LNCAP (cell line): ENCODE measurements around the gene HPSE2.

Experiments
- TF ChIP-seq, protein P1 (sequence below): fragments of 450-650 bp; IDR thresholded peaks from 2 replicates; pipeline ENCODE4 v1.5.1; 2017; ENCODE audit warnings: mild to moderate bottlenecking

The HPSE2 gene

DNA sequence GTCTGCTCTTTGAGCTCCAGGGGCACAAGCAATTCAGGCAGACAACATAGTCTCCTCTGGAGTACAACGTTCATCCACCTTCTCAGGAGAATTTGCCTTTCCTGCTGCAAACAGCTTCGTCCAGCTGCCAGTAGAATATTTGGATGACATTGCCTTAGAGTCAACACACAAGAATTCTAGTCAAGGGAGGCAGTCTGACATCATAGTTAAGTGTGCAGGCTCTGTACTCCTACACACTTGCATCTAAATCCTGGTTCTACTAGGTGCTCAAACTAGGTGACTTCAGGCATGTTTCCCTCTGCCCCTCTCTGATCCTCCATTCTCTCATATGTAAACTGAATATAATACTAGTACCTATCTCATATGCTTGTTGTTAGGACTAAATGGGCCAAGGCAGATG lies 314.8 kb downstream of the HPSE2 start:
- TF ChIP-seq, protein P1, sequence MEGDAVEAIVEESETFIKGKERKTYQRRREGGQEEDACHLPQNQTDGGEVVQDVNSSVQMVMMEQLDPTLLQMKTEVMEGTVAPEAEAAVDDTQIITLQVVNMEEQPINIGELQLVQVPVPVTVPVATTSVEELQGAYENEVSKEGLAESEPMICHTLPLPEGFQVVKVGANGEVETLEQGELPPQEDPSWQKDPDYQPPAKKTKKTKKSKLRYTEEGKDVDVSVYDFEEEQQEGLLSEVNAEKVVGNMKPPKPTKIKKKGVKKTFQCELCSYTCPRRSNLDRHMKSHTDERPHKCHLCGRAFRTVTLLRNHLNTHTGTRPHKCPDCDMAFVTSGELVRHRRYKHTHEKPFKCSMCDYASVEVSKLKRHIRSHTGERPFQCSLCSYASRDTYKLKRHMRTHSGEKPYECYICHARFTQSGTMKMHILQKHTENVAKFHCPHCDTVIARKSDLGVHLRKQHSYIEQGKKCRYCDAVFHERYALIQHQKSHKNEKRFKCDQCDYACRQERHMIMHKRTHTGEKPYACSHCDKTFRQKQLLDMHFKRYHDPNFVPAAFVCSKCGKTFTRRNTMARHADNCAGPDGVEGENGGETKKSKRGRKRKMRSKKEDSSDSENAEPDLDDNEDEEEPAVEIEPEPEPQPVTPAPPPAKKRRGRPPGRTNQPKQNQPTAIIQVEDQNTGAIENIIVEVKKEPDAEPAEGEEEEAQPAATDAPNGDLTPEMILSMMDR = no peak

DNA sequence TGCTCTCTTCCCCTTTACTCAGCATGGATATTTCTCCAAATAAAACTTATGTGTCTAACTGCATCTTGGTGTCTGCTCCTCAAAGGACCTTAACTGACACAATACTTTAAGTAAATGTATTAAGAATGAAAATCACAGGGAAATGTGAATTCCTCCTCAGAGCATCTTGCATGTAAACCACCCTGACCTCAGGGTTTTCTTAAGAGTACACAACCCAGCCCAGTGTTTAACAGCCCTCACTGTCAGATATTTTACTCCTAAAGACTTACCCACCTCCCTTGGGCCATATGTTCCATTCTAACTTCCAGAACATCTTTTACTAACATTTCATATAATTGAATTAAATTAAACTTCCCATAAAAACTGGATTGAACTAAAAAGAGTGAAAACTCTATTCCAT lies 315.3 kb downstream of the HPSE2 start:
- TF ChIP-seq, protein P1 = no peak

DNA sequence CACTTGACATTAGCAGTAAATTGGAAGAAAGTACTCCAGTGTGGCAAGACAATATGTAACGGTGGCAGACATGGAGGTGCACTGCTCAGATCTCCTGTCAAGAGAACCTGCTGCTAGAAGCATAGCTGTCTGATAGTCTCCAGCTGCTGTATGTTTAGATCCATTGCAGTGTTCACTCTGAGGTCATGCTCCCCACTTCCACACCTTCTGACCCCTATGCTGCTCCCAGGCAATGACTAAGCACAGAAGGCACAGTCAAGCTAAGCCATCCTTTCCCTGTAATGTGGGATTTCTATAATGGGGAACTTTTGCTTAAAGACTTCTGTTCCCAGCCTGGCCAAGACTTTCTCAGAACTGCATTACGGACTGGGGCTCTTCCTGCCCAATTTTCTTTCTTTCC lies 315.8 kb downstream of the HPSE2 start:
- TF ChIP-seq, protein P1 = no peak

DNA sequence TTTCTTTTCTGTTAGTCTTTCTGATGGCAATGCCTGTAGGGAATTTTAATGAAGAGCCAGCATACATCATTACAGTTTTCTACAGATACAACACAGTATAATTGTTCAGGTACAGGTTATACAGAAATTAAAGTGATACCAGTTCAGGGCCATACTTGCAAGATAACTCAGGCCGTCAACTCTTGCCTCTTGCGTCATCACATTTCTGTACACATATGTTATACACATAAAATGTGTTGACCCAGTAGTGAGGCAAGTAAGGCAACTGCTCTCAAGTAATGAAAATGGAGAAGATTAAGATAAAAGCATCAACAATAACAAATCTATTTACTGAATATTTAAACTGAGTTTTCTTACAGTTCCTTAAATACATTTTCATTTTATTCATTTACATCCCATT lies 317.8 kb downstream of the HPSE2 start:
- TF ChIP-seq, protein P1 = no peak

DNA sequence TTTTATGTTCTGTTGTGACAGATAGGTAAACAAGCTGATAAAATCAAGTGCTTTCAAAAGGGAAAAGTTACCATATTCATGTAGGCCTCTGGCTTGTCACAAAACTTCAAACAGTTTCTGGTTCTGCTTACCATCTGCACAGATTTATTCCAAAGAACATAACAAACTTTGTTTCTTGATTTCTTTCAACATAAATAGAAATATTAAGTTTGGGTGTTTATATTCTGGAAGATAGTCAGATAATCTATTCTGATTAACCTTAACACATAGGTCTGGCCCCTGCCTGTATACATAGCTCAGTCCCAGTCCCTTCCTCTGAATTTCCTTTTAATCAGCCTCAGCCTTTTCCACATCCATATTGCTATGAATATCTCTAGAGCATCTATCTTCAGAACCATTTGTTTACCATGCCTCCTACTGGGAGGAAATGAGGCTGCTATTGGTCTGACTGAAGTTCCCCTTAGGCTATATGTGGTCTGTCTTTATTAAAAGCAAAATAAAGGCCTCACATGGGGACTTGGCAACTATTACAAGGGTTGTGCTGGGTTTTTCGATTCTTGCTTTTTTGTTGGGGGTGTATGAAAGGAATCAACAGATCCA lies 319.0 kb downstream of the HPSE2 start:
- TF ChIP-seq, protein P1 = no peak; the same call in 1 of the 2 replicates

DNA sequence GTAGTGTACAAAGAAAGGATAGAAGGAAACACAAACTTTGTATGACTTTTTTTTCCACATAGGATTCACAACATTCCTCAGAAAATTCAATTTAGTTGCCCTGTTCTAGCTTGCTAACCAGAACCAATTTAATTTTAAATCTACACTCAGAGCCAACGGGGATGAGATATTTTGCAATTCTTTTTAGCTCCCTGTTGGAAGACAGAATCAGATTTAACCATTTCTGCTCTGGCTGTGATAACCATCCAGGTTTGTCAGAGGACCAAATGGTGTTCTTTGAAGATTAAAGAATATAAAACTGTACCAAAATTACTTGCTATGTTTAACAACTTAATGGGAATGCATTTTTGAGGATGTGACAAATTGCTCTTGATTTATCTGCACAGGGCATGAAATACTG lies 319.7 kb downstream of the HPSE2 start:
- TF ChIP-seq, protein P1 = no peak

DNA sequence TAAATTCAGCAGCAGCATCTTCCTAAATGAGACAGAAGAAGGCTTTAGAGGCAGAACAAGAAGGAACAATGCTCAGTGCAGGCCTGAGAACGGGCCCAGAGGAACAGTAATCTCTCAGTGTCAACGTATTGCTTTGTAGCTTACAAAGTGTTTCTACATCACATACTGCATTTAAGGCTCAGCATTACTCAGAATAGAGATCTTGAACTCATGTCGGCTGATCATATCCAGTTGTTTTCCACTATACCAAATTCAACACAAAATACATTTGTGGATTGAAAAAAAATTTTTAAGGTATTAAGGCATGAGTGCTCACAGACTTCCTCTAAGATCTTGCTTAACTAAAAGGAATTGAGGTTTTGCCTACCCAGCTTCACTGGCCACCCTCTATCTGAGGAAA lies 325.1 kb downstream of the HPSE2 start:
- TF ChIP-seq, protein P1 = no peak

DNA sequence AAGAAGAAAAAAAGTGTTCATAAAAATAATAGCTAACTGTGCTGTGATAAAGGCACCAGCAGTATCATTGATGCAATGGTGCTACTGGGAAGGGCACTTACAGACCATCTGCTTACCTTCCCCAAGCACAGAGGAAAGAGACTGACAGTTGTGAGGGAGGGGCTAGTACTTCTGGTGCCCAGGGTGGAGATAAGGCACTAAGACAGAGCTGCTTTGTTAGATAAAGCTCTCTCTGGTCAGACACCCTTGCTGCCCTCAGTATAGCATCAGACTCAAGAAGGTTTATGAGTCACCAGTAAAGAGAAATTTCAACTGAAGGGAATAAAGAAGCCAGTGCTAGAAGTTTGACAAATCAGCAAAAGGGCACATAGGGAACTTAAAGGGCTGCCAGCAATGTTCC lies 325.6 kb downstream of the HPSE2 start:
- TF ChIP-seq, protein P1 = no peak
